DOHH2 (cell line): ENCODE measurements around the gene PWP1.

ENCODE experiments used
- CTCF ChIP-seq: fragments of 200-600 bp; sonication (generic); IDR thresholded peaks from one replicate; pipeline ENCODE4 v1.5.1; 2014; ENCODE audit warnings: antibody characterized with exemption, mild to moderate bottlenecking, low read depth, low read length; ENCODE audit not compliant: poor library complexity, severe bottlenecking
- EZH2phosphoT487 ChIP-seq: fragments of 200-600 bp; sonication (generic); IDR thresholded peaks from 2 replicates; pipeline ENCODE4 v1.6.1; 2017; ENCODE audit warnings: borderline replicate concordance, mild to moderate bottlenecking, antibody characterized with exemption, low read length, moderate library complexity, mixed read lengths

- TF ChIP-seq CTCF (no peak), EZH2phosphoT487 (no peak)
These were observed 22.3 kb upstream of the PWP1 start for GRCh38 chr12:107663277-107663676.
